Activated naive CD8-positive, alpha-beta T cell treated with anti-CD3 and anti-CD28 coated beads for 36 hours (primary cell): ENCODE results near the gene SYNGR3. TPM values are rescaled to one million over a fixed set of nuclear protein-coding genes. Genes with fewer than 3 reads are reported as not detected.
A peak's percentile ranks its signal among the peaks of the same experiment; 100 is the strongest.

Source experiments
- DNase-seq: peaks from one replicate; pipeline ENCODE4 v3.0.0; 2021
- H3K27ac Mint-ChIP-seq: one replicate; pipeline ENCODE4 v1.8.0; 2022; ENCODE audit warnings: mild to moderate bottlenecking, moderate library complexity, mixed read lengths
- H3K27me3 Mint-ChIP-seq: one replicate; pipeline ENCODE4 v1.8.0; 2022; ENCODE audit warnings: mild to moderate bottlenecking, mixed read lengths
- H3K36me3 Mint-ChIP-seq: one replicate; pipeline ENCODE4 v1.8.0; 2021; ENCODE audit warnings: mild to moderate bottlenecking, mixed read lengths
- H3K4me1 Mint-ChIP-seq: one replicate; pipeline ENCODE4 v1.8.0; 2021; ENCODE audit warnings: mixed read lengths
- H3K4me3 Mint-ChIP-seq: one replicate; pipeline ENCODE4 v1.8.0; 2022; ENCODE audit warnings: mild to moderate bottlenecking, moderate library complexity, mixed read lengths
- H3K9me3 Mint-ChIP-seq: one replicate; pipeline ENCODE4 v1.8.0; 2022; ENCODE audit warnings: mixed read lengths
- total RNA-seq, 2 experiments: library from RNA; stranded (reverse); gene quantifications; one replicate each; pipeline ENCODE4 v1.2.3, GENCODE V29; 2021

The SYNGR3 gene
- total RNA-seq, 2 experiments from 2014 or later = 2.0 to 3.5 TPM

- DNase-seq = no peak
- Mint-ChIP-seq H3K27me3 (peaks cover 24% of the 10 kb centered on the region), H3K9me3 (no peaks in the 10 kb centered on the region), H3K4me3 (no peak overlapping the region), H3K27ac (no peak overlapping the region), H3K36me3 (peaks cover 2% of the 10 kb centered on the region), H3K4me1 (peaks cover 5% of the 10 kb centered on the region)
These were observed 26.7 kb downstream of the SYNGR3 start for GRCh38 chr16:2016407-2016922.

GRCh38 chr16:2019518-2019920 lies 29.7 kb downstream of the SYNGR3 start, which contains the start of gene NPW:
Gene NPW, plus strand, starts transcription at chr16:2019785.
- Mint-ChIP-seq H3K27ac (no peak within 1 kb of the TSS), H3K27me3 (peaks cover 41% of the 10 kb centered on the region), H3K36me3 (peaks cover 4% of the 10 kb centered on the region), H3K4me1 (peaks cover 14% of the 10 kb centered on the region), H3K9me3 (no peaks in the 10 kb centered on the region), H3K4me3 (peak within 1 kb of the TSS; percentile 74)
- peak; percentile 63 for DNase-seq

- peaks cover 41% of the 10 kb centered on the region for H3K27me3 Mint-ChIP-seq
- H3K9me3 Mint-ChIP-seq = no peaks in the 10 kb centered on the region
- H3K27ac Mint-ChIP-seq = no peak overlapping the region
- H3K36me3 Mint-ChIP-seq = peaks cover 4% of the 10 kb centered on the region
- peaks cover 14% of the 10 kb centered on the region for H3K4me1 Mint-ChIP-seq
- peak overlapping the region; percentile 74 for H3K4me3 Mint-ChIP-seq
- peak; percentile 27 for DNase-seq
These were observed 30.4 kb downstream of the SYNGR3 start for GRCh38 chr16:2019921-2020831.

GRCh38 chr16:2022723-2023091 lies 32.9 kb downstream of the SYNGR3 start:
- no peaks in the 10 kb centered on the region for H3K9me3 Mint-ChIP-seq
- peaks cover 48% of the 10 kb centered on the region for H3K27me3 Mint-ChIP-seq
- no peak overlapping the region for H3K27ac Mint-ChIP-seq

GRCh38 chr16:2023092-2024031 lies 33.6 kb downstream of the SYNGR3 start:
- Mint-ChIP-seq H3K27me3 (peaks cover 44% of the 10 kb centered on the region), H3K4me1 (peaks cover 18% of the 10 kb centered on the region), H3K36me3 (peaks cover 4% of the 10 kb centered on the region), H3K27ac (peak overlapping the region; percentile 68), H3K9me3 (no peaks in the 10 kb centered on the region), H3K4me3 (peak overlapping the region; percentile 70)
- peak; percentile 93 for DNase-seq

More at GRCh38 chr16:2022723-2023091, 32.9 kb downstream of the SYNGR3 start:
- Mint-ChIP-seq H3K4me1 (peaks cover 18% of the 10 kb centered on the region), H3K4me3 (peak overlapping the region; percentile 70), H3K36me3 (peaks cover 4% of the 10 kb centered on the region)
- no peak for DNase-seq

- Mint-ChIP-seq H3K9me3 (no peaks in the 10 kb centered on the region), H3K27me3 (peaks cover 39% of the 10 kb centered on the region), H3K27ac (no peak overlapping the region), H3K4me3 (no peak overlapping the region), H3K4me1 (peaks cover 18% of the 10 kb centered on the region), H3K36me3 (peaks cover 4% of the 10 kb centered on the region)
- no peak for DNase-seq
These were observed 34.3 kb downstream of the SYNGR3 start for GRCh38 chr16:2024032-2024420.

GRCh38 chr16:2025251-2025650 lies 35.5 kb downstream of the SYNGR3 start:
- no peak for DNase-seq
- H3K4me1 Mint-ChIP-seq = peaks cover 18% of the 10 kb centered on the region
- H3K27ac Mint-ChIP-seq = no peak overlapping the region
- no peak overlapping the region for H3K4me3 Mint-ChIP-seq
- peaks cover 35% of the 10 kb centered on the region for H3K27me3 Mint-ChIP-seq
- peaks cover 4% of the 10 kb centered on the region for H3K36me3 Mint-ChIP-seq
- H3K9me3 Mint-ChIP-seq = no peaks in the 10 kb centered on the region

GRCh38 chr16:2025878-2026460 lies 36.2 kb downstream of the SYNGR3 start:
- H3K27me3 Mint-ChIP-seq = peaks cover 28% of the 10 kb centered on the region
- H3K4me1 Mint-ChIP-seq = peaks cover 13% of the 10 kb centered on the region
- H3K27ac Mint-ChIP-seq = no peak overlapping the region
- DNase-seq = no peak
- H3K4me3 Mint-ChIP-seq = peak overlapping the region; percentile 47
- no peaks in the 10 kb centered on the region for H3K9me3 Mint-ChIP-seq
- H3K36me3 Mint-ChIP-seq = peaks cover 2% of the 10 kb centered on the region

GRCh38 chr16:2026461-2027023 lies 36.8 kb downstream of the SYNGR3 start, which contains the start of gene NHERF2:
Gene NHERF2, plus strand, starts transcription at chr16:2026902. Its CDS starts 104 bp downstream, at chr16:2027006.
- DNase-seq = no peak
- no peaks in the 10 kb centered on the region for H3K9me3 Mint-ChIP-seq
- H3K4me3 Mint-ChIP-seq = peak within 1 kb of the TSS; percentile 54
- H3K4me1 Mint-ChIP-seq = peaks cover 12% of the 10 kb centered on the region
- H3K36me3 Mint-ChIP-seq = peaks cover 2% of the 10 kb centered on the region
- H3K27me3 Mint-ChIP-seq = peaks cover 23% of the 10 kb centered on the region
- H3K27ac Mint-ChIP-seq = no peak within 1 kb of the TSS

GRCh38 chr16:2027024-2028010 lies 37.5 kb downstream of the SYNGR3 start:
- no peak overlapping the region for H3K27ac Mint-ChIP-seq
- H3K4me3 Mint-ChIP-seq = peak overlapping the region; percentile 54

GRCh38 chr16:2028146-2028545 lies 38.4 kb downstream of the SYNGR3 start:
- Mint-ChIP-seq H3K9me3 (no peaks in the 10 kb centered on the region), H3K27ac (no peak overlapping the region), H3K4me1 (peaks cover 6% of the 10 kb centered on the region), H3K4me3 (no peak overlapping the region), H3K36me3 (no peaks in the 10 kb centered on the region), H3K27me3 (peaks cover 7% of the 10 kb centered on the region)
- DNase-seq = no peak

More at GRCh38 chr16:2027024-2028010, 37.5 kb downstream of the SYNGR3 start:
- Mint-ChIP-seq H3K36me3 (peaks cover 2% of the 10 kb centered on the region), H3K4me1 (peaks cover 11% of the 10 kb centered on the region), H3K27me3 (peaks cover 15% of the 10 kb centered on the region), H3K9me3 (no peaks in the 10 kb centered on the region)
- DNase-seq = no peak

GRCh38 chr16:2028620-2029220 lies 39.0 kb downstream of the SYNGR3 start:
- peaks cover 7% of the 10 kb centered on the region for H3K27me3 Mint-ChIP-seq
- peaks cover 6% of the 10 kb centered on the region for H3K4me1 Mint-ChIP-seq
- H3K9me3 Mint-ChIP-seq = no peaks in the 10 kb centered on the region
- H3K36me3 Mint-ChIP-seq = no peaks in the 10 kb centered on the region
- H3K4me3 Mint-ChIP-seq = no peak overlapping the region
- no peak for DNase-seq
- no peak overlapping the region for H3K27ac Mint-ChIP-seq

GRCh38 chr16:2029350-2029749 lies 39.6 kb downstream of the SYNGR3 start:
- Mint-ChIP-seq H3K36me3 (no peaks in the 10 kb centered on the region), H3K9me3 (no peaks in the 10 kb centered on the region)
- no peak for DNase-seq

More at GRCh38 chr16:2029350-2029749, 39.6 kb downstream of the SYNGR3 start:
- peaks cover 7% of the 10 kb centered on the region for H3K27me3 Mint-ChIP-seq
- H3K4me3 Mint-ChIP-seq = no peak overlapping the region
- H3K4me1 Mint-ChIP-seq = peaks cover 4% of the 10 kb centered on the region
- no peak overlapping the region for H3K27ac Mint-ChIP-seq
